BLaER1 (cell line): ENCODE results near the gene SLC6A1.
A peak's percentile ranks its signal among the peaks of the same experiment; 100 is the strongest.

Experiments used
- H3K27ac ChIP-seq: shearing (Covaris generic); formaldehyde crosslinking; 2 replicates; pipeline ENCODE4 v1.8.1; 2022
- H3K27me3 ChIP-seq: shearing (Covaris generic); formaldehyde crosslinking; 2 replicates; pipeline ENCODE4 v1.8.1; 2022
- H3K36me3 ChIP-seq: shearing (Covaris generic); formaldehyde crosslinking; 2 replicates; pipeline ENCODE4 v1.8.1; 2022
- H3K4me1 ChIP-seq: shearing (Covaris generic); formaldehyde crosslinking; 2 replicates; pipeline ENCODE4 v1.8.1; 2022
- H3K4me2 ChIP-seq: shearing (Covaris generic); formaldehyde crosslinking; 2 replicates; pipeline ENCODE4 v1.8.1; 2022
- H3K4me3 ChIP-seq: shearing (Covaris generic); formaldehyde crosslinking; 2 replicates; pipeline ENCODE4 v1.8.1; 2022
- H3K9ac ChIP-seq: shearing (Covaris generic); formaldehyde crosslinking; 2 replicates; pipeline ENCODE4 v1.8.1; 2022
- H3K9me3 ChIP-seq: shearing (Covaris generic); formaldehyde crosslinking; 2 replicates; pipeline ENCODE4 v1.8.1; 2022
- H4K20me1 ChIP-seq: shearing (Covaris generic); formaldehyde crosslinking; 2 replicates; pipeline ENCODE4 v1.8.1; 2022
- Cebpa-rat ChIP-seq: shearing (Covaris generic); IDR thresholded peaks from 2 replicates; pipeline ENCODE4 v1.8.1; 2022

The SLC6A1 gene

GRCh38 chr3:10992017-10992942 is at the start of gene SLC6A1:
TSS of gene SLC6A1 (plus strand) at chr3:10992748. CDS start at chr3:11017212, 24,464 bp downstream.
- H3K9ac ChIP-seq, result no peak within 1 kb of the TSS
- H3K27me3 ChIP-seq, result peaks cover 51% of the 10 kb centered on the region
- no peaks in the 10 kb centered on the region for H3K9me3 ChIP-seq
- peak within 1 kb of the TSS; percentile 56 for H3K4me3 ChIP-seq
- no peaks in the 10 kb centered on the region for H3K36me3 ChIP-seq
- no peak for TF ChIP-seq Cebpa-rat
- no peak within 1 kb of the TSS for H3K27ac ChIP-seq
- peaks cover 9% of the 10 kb centered on the region; the same call in 1 of the 2 replicates for H4K20me1 ChIP-seq
- peak within 1 kb of the TSS; percentile 69 for H3K4me2 ChIP-seq
- peaks cover 11% of the 10 kb centered on the region; the same call in 1 of the 2 replicates for H3K4me1 ChIP-seq

GRCh38 chr3:10944866-10945265 is 47.7 kb upstream of the SLC6A1 start:
- TF ChIP-seq Cebpa-rat, result no peak
- H3K4me3 ChIP-seq, result no peak overlapping the region
- peaks cover 11% of the 10 kb centered on the region for H3K9me3 ChIP-seq
- H3K36me3 ChIP-seq, result no peaks in the 10 kb centered on the region
- H3K4me1 ChIP-seq, result no peaks in the 10 kb centered on the region
- H3K27me3 ChIP-seq, result no peaks in the 10 kb centered on the region
- no peak overlapping the region for H3K27ac ChIP-seq
- H3K4me2 ChIP-seq, result no peak overlapping the region
- no peaks in the 10 kb centered on the region for H4K20me1 ChIP-seq
- no peak overlapping the region for H3K9ac ChIP-seq

- H3K36me3 ChIP-seq, result no peaks in the 10 kb centered on the region
- no peak overlapping the region for H3K4me3 ChIP-seq
- H3K27ac ChIP-seq, result no peak overlapping the region
- no peaks in the 10 kb centered on the region for H4K20me1 ChIP-seq
- H3K9ac ChIP-seq, result no peak overlapping the region
- no peaks in the 10 kb centered on the region for H3K27me3 ChIP-seq
- H3K4me1 ChIP-seq, result no peaks in the 10 kb centered on the region
- peaks cover 11% of the 10 kb centered on the region for H3K9me3 ChIP-seq
- no peak for TF ChIP-seq Cebpa-rat
- no peak overlapping the region for H3K4me2 ChIP-seq
Measured at GRCh38 chr3:10945683-10946287, 46.8 kb upstream of the SLC6A1 start.

- no peak overlapping the region for H3K9ac ChIP-seq
- no peaks in the 10 kb centered on the region for H3K36me3 ChIP-seq
- no peak overlapping the region for H3K4me3 ChIP-seq
- no peak overlapping the region for H3K27ac ChIP-seq
- H3K4me1 ChIP-seq, result peaks cover 5% of the 10 kb centered on the region; the same call in 1 of the 2 replicates
- no peak for TF ChIP-seq Cebpa-rat
- H4K20me1 ChIP-seq, result no peaks in the 10 kb centered on the region
- peaks cover 11% of the 10 kb centered on the region for H3K9me3 ChIP-seq
- no peak overlapping the region for H3K4me2 ChIP-seq
- H3K27me3 ChIP-seq, result no peaks in the 10 kb centered on the region
Measured at GRCh38 chr3:10946526-10946925, 46.0 kb upstream of the SLC6A1 start.

GRCh38 chr3:10948326-10948725 is 44.2 kb upstream of the SLC6A1 start:
- no peak for TF ChIP-seq Cebpa-rat
- Histone ChIP-seq H3K4me1 (peaks cover 8% of the 10 kb centered on the region), H3K4me2 (no peak overlapping the region), H3K27ac (no peak overlapping the region), H3K27me3 (no peaks in the 10 kb centered on the region), H4K20me1 (no peaks in the 10 kb centered on the region), H3K4me3 (no peak overlapping the region), H3K36me3 (no peaks in the 10 kb centered on the region), H3K9ac (no peak overlapping the region), H3K9me3 (no peaks in the 10 kb centered on the region)

GRCh38 chr3:10949197-10949596 is 43.4 kb upstream of the SLC6A1 start:
- Histone ChIP-seq H3K27ac (no peak overlapping the region), H3K27me3 (no peaks in the 10 kb centered on the region), H3K4me1 (peaks cover 17% of the 10 kb centered on the region), H4K20me1 (no peaks in the 10 kb centered on the region), H3K4me3 (no peak overlapping the region), H3K36me3 (no peaks in the 10 kb centered on the region), H3K9ac (no peak overlapping the region), H3K9me3 (no peaks in the 10 kb centered on the region), H3K4me2 (no peak overlapping the region)
- TF ChIP-seq Cebpa-rat, result no peak

- H3K27ac ChIP-seq, result no peak overlapping the region
- H4K20me1 ChIP-seq, result no peaks in the 10 kb centered on the region
- H3K9ac ChIP-seq, result no peak overlapping the region
- H3K4me1 ChIP-seq, result peaks cover 28% of the 10 kb centered on the region
- H3K4me2 ChIP-seq, result no peak overlapping the region
- no peaks in the 10 kb centered on the region for H3K27me3 ChIP-seq
- TF ChIP-seq Cebpa-rat, result no peak
- H3K36me3 ChIP-seq, result no peaks in the 10 kb centered on the region
- no peak overlapping the region for H3K4me3 ChIP-seq
- no peaks in the 10 kb centered on the region for H3K9me3 ChIP-seq
Measured at GRCh38 chr3:10950476-10951294, 41.9 kb upstream of the SLC6A1 start.

- Histone ChIP-seq H3K9ac (no peak overlapping the region), H3K27ac (no peak overlapping the region), H3K4me2 (no peak overlapping the region), H4K20me1 (no peaks in the 10 kb centered on the region), H3K27me3 (no peaks in the 10 kb centered on the region), H3K36me3 (no peaks in the 10 kb centered on the region), H3K4me3 (no peak overlapping the region), H3K4me1 (peaks cover 28% of the 10 kb centered on the region), H3K9me3 (no peaks in the 10 kb centered on the region)
- TF ChIP-seq Cebpa-rat, result no peak
Measured at GRCh38 chr3:10951295-10951926, 41.1 kb upstream of the SLC6A1 start.

- Histone ChIP-seq H3K4me3 (no peak overlapping the region), H3K4me1 (peaks cover 32% of the 10 kb centered on the region)
Measured at GRCh38 chr3:10952525-10952924, 40.0 kb upstream of the SLC6A1 start.

More at GRCh38 chr3:10952525-10952924, 40.0 kb upstream of the SLC6A1 start:
- H3K9ac ChIP-seq, result no peak overlapping the region
- no peaks in the 10 kb centered on the region for H3K27me3 ChIP-seq
- H3K36me3 ChIP-seq, result no peaks in the 10 kb centered on the region
- H4K20me1 ChIP-seq, result 0 out of 2 replicates have a peak, but pooled peaks cover 6% of the 10 kb centered on the region
- TF ChIP-seq Cebpa-rat, result no peak
- H3K27ac ChIP-seq, result no peak overlapping the region
- no peak overlapping the region for H3K4me2 ChIP-seq
- no peaks in the 10 kb centered on the region for H3K9me3 ChIP-seq
